PFSK-1 (cell line): Measurements from ENCODE around the gene C13orf46.

Experiments
- POLR2AphosphoS5 ChIP-seq: IDR thresholded peaks from 2 replicates; pipeline ENCODE4 v1.6.1; 2012; ENCODE audit warnings: low read depth, mild to moderate bottlenecking, control low read depth, low read length, moderate library complexity
- TF ChIP-seq, protein P1 (sequence below), 2 experiments: IDR thresholded peaks; 2 replicates each; pipeline versions ENCODE4 v1.6.1 to v1.8.0; 2011 to 2012; ENCODE audit warnings: low read depth in 2 of 2, low read length in 2 of 2, control low read depth in 1 of 2, inconsistent platforms in 1 of 2, mild to moderate bottlenecking in 1 of 2, moderate library complexity in 1 of 2; ENCODE audit not compliant: insufficient read depth in 1 of 2

DNA sequence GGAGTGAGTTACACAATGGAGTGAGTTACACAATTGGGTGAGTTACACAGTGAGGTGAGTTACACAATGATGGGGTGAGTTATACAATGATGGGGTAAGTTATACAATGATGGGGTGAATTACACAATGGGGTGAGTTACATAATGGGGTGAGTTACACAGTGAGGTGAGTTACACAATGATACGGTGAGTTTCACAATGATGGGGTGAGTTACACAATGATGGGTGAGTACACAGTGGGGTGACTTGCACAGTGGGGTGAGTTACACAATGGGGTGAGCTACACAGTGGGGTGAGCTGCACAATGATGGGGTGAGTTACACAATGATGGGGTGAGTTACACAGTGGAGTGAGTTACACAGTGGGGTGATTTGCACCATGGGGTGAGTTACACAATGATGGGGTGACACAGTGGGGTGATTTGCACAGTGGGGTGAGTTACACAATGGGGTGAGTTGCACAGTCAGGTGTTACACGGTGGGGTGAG, 57.5 kb downstream of the C13orf46 start:
- TF ChIP-seq POLR2AphosphoS5: no peak
- TF ChIP-seq, protein P1, sequence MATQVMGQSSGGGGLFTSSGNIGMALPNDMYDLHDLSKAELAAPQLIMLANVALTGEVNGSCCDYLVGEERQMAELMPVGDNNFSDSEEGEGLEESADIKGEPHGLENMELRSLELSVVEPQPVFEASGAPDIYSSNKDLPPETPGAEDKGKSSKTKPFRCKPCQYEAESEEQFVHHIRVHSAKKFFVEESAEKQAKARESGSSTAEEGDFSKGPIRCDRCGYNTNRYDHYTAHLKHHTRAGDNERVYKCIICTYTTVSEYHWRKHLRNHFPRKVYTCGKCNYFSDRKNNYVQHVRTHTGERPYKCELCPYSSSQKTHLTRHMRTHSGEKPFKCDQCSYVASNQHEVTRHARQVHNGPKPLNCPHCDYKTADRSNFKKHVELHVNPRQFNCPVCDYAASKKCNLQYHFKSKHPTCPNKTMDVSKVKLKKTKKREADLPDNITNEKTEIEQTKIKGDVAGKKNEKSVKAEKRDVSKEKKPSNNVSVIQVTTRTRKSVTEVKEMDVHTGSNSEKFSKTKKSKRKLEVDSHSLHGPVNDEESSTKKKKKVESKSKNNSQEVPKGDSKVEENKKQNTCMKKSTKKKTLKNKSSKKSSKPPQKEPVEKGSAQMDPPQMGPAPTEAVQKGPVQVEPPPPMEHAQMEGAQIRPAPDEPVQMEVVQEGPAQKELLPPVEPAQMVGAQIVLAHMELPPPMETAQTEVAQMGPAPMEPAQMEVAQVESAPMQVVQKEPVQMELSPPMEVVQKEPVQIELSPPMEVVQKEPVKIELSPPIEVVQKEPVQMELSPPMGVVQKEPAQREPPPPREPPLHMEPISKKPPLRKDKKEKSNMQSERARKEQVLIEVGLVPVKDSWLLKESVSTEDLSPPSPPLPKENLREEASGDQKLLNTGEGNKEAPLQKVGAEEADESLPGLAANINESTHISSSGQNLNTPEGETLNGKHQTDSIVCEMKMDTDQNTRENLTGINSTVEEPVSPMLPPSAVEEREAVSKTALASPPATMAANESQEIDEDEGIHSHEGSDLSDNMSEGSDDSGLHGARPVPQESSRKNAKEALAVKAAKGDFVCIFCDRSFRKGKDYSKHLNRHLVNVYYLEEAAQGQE (IDR thresholded peaks at IDR 0.05; ENCODE audit: insufficient read depth in 1 of 2, low read depth in 2 of 2, low read length in 2 of 2): no peak
